GM18909 (cell line): ENCODE data around the gene PRKG1.

Experiments
- ATAC-seq: cut with Tn5 transposase; IDR thresholded peaks from one replicate; pipeline ENCODE4 v1.9.1; 2021; ENCODE audit warnings: mild to moderate bottlenecking; ENCODE audit not compliant: unreplicated experiment, poor library complexity

The PRKG1 gene

GRCh38 chr10:51075873-51076229 lies 1.6 kb downstream of the PRKG1 start:
- no peak for ATAC-seq

- ATAC-seq = no peak
Observed at GRCh38 chr10:51076299-51076841, 2.1 kb downstream of the PRKG1 start.

GRCh38 chr10:51077074-51077473 lies 2.8 kb downstream of the PRKG1 start:
- no peak for ATAC-seq

GRCh38 chr10:51077507-51077906 lies 3.2 kb downstream of the PRKG1 start:
- ATAC-seq = no peak

- ATAC-seq = no peak
Observed at GRCh38 chr10:51079331-51079730, 5.0 kb downstream of the PRKG1 start.

- ATAC-seq = no peak
Observed at GRCh38 chr10:51079766-51080165, 5.5 kb downstream of the PRKG1 start.

- ATAC-seq = no peak
Observed at GRCh38 chr10:51080311-51081006, 6.2 kb downstream of the PRKG1 start.

- ATAC-seq = no peak
Observed at GRCh38 chr10:51082857-51083256, 8.6 kb downstream of the PRKG1 start.

GRCh38 chr10:51083356-51083853 lies 9.1 kb downstream of the PRKG1 start:
- ATAC-seq = no peak

GRCh38 chr10:51085204-51085603 lies 10.9 kb downstream of the PRKG1 start:
- ATAC-seq = no peak

- no peak for ATAC-seq
Observed at GRCh38 chr10:51086710-51087109, 12.4 kb downstream of the PRKG1 start.

- no peak for ATAC-seq
Observed at GRCh38 chr10:51087114-51087513, 12.8 kb downstream of the PRKG1 start.

GRCh38 chr10:51090190-51090589 lies 15.9 kb downstream of the PRKG1 start:
- ATAC-seq = no peak

- ATAC-seq = no peak
Observed at GRCh38 chr10:51092402-51092801, 18.1 kb downstream of the PRKG1 start.

- ATAC-seq = no peak
Observed at GRCh38 chr10:51095444-51095843, 21.2 kb downstream of the PRKG1 start.

GRCh38 chr10:51097546-51097945 lies 23.3 kb downstream of the PRKG1 start:
- no peak for ATAC-seq

- no peak for ATAC-seq
Observed at GRCh38 chr10:51100221-51100620, 25.9 kb downstream of the PRKG1 start.

GRCh38 chr10:51103554-51104217 lies 29.4 kb downstream of the PRKG1 start:
- ATAC-seq = no peak

GRCh38 chr10:51106311-51106945 lies 32.1 kb downstream of the PRKG1 start:
- no peak for ATAC-seq

GRCh38 chr10:51108406-51108805 lies 34.1 kb downstream of the PRKG1 start:
- no peak for ATAC-seq
